Gastroesophageal sphincter (tissue), 3 donors: ENCODE data around the gene FAM43B.

Experiments
- EP300 ChIP-seq: sonication (generic); formaldehyde crosslinking; IDR thresholded peaks from one replicate; pipeline ENCODE4 v1.6.1; 2017; ENCODE audit warnings: antibody characterized with exemption, mild to moderate bottlenecking
- POLR2A ChIP-seq, 2 donors: fragments of 450-650 bp; IDR thresholded peaks; one replicate each; pipeline ENCODE4 v1.6.1; 2017; ENCODE audit warnings: antibody characterized with exemption in 2 of 2, mild to moderate bottlenecking in 2 of 2, moderate library complexity in 1 of 2
- POLR2AphosphoS5 ChIP-seq: sonication (generic); formaldehyde crosslinking; IDR thresholded peaks from one replicate; pipeline ENCODE4 v1.6.1; 2017; ENCODE audit warnings: antibody characterized with exemption
- TF ChIP-seq, protein P1 (sequence below), 4 experiments: fragments of 200-600 bp in 2 of 4; fragments of 450-650 bp in 2 of 4; sonication (generic) in 1 of 4; IDR thresholded peaks; one replicate each; pipeline ENCODE4 v1.5.1; 2017 to 2019; ENCODE audit warnings: antibody characterized with exemption in 4 of 4, mild to moderate bottlenecking in 2 of 4, moderate library complexity in 2 of 4

DNA sequence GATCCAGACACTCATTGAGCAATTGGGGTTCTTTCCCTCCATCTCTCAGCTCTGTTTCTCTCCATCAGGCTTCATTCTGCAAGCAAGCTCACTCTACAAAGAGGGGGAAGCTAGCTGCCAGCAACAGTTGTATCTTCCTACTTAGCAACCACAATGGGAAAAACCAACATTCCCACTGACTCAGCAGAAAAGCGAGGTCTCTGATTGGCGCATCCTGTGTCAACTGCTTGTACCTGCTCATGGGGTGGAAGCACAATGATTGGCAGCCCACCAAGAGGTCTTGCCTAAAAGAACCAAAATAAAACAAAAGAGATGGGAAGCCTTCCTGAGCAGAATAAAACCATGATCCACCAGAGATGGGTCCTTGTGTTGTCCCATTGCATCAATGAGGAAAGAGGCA lies 32.5 kb downstream of the FAM43B start:
- TF ChIP-seq, protein P1, sequence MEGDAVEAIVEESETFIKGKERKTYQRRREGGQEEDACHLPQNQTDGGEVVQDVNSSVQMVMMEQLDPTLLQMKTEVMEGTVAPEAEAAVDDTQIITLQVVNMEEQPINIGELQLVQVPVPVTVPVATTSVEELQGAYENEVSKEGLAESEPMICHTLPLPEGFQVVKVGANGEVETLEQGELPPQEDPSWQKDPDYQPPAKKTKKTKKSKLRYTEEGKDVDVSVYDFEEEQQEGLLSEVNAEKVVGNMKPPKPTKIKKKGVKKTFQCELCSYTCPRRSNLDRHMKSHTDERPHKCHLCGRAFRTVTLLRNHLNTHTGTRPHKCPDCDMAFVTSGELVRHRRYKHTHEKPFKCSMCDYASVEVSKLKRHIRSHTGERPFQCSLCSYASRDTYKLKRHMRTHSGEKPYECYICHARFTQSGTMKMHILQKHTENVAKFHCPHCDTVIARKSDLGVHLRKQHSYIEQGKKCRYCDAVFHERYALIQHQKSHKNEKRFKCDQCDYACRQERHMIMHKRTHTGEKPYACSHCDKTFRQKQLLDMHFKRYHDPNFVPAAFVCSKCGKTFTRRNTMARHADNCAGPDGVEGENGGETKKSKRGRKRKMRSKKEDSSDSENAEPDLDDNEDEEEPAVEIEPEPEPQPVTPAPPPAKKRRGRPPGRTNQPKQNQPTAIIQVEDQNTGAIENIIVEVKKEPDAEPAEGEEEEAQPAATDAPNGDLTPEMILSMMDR (IDR thresholded peaks at IDR 0.05), result no peak
- TF ChIP-seq EP300 (no peak), POLR2AphosphoS5 (no peak), POLR2A (IDR thresholded peaks at IDR 0.05) (no peak)
